ENCODE measurements around the gene SLC38A4. TPM values are rescaled to one million over a fixed set of nuclear protein-coding genes. Genes with fewer than 3 reads are reported as not detected.

SLC38A4 gene
- total and polyA plus RNA-seq, 4 experiments from 2014 or later = not detected

DNA sequence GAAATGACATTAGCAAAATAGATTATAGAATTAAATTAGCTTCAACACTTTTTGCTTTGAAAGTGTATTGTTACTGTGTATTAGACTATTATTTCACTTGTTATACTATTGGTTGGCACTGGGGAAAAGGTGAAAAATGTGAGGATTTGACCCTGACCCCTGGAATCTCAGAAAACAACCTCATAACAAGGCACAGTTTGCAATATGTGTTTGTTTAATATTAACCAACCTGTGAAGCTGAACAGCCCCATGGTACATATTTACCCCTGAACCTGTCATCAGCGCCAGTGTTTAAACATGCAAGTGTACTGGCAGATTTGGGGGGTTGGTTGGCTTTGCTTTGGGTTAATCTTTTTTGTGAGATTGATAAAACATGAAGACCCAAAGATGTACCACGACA, 11.7 kb downstream of the SLC38A4 start:
- intact Hi-C loops (cut with micrococcal nuclease) = no loop called here
- CTCF ChIA-PET (ENCODE audit: partially characterized antibody) = no interaction called here
- peaks cover 0 to 4% of the 10 kb centered on the region in 2 donors for H3K27me3 Mint-ChIP-seq

DNA sequence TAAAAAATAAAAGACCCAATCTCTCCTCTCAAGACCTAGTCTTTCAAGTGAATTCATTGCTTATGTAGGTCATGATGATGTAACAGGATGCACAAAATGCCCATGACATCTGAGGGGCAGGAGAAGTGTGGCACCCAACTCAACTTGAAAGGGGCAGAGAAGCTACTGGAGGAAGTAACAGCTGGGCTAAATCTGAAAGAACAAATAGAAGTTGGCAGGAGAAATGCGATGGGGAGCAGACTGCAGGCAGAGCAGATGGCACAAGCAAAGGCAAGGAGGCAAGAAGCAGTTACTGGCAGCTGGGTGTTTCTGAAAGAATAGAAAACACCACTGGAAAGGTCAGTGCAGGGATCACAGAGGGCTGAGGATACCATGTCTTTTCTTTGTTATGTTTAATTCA, 14.6 kb downstream of the SLC38A4 start:
- CTCF ChIA-PET (ENCODE audit: partially characterized antibody) = interaction anchor here (0.6 kb wide), 1 partner anchor 1982 kb away, joined by 3 read pairs; no protein-coding TSS in a partner anchor
- DNase-seq = peak; percentile 4 to 38 (median 26)

More for the DNA sequence above, 11.7 kb downstream of the SLC38A4 start:
- no peak overlapping the region for H3K27ac ChIP-seq (ENCODE audit: low read depth, low read length)
- no peak overlapping the region for H3K4me3 ChIP-seq (ENCODE audit: low read length in 2 of 2)
- Mint-ChIP-seq H3K4me3 (no peak overlapping the region), H3K9me3 (no peaks in the 10 kb centered on the region), H3K36me3 (no peaks in the 10 kb centered on the region), H3K4me1 (peaks cover 5 to 7% (median 5%) of the 10 kb centered on the region in 4 donors), H3K27ac (no peak overlapping the region)
- H3K9me3 ChIP-seq (ENCODE audit: control insufficient read depth in 1 of 2, low read length in 2 of 2) = no peaks in the 10 kb centered on the region
- POLR2A ChIA-PET (ENCODE audit: partially characterized antibody) = no interaction called here
- no peak for DNase-seq
- no peaks in the 10 kb centered on the region for H3K27me3 ChIP-seq (ENCODE audit: insufficient read depth, low read length)
- no peaks in the 10 kb centered on the region for H3K36me3 ChIP-seq (ENCODE audit: insufficient read depth, low read length)
- no peaks in the 10 kb centered on the region for H3K4me1 ChIP-seq (ENCODE audit: insufficient read depth, low read length)

DNA sequence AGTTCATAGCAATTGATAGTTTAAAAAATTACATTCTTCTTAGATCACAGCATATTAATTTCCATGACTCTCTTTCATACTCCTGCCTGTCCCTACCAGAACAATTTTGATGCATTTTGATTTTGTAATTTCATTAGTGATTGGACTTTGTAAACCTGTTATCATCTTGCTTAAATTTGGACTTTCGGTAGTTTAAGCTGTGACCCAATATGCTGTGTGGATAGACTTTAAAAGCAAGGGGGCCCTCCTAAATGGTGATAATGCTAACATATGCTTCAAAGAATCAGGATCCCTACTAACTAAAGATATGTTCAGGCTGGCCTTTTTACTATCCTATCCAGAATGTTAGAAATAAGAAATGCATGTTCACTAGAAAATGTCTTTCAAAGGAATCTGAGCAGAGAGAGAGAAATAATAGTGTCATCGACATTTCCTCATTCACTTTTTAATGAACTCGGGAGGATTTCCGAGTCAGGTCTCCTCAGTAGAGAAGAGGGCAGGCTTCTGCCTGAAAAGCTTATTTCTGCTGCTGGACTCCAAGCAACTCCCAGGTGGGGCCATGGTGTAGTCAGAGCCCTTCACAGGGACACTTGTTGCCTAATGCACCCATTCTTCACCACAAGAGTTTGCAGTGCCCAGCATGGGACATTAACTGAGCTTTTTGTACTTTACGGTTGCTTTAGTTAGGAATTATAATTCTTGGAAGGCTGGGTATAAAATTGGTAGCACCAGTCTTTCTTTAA, 16.7 kb downstream of the SLC38A4 start:
- no peak overlapping the region for H3K4me3 ChIP-seq (ENCODE audit: low read length in 2 of 2)
- H3K4me1 ChIP-seq (ENCODE audit: insufficient read depth, low read length) = no peaks in the 10 kb centered on the region
- no peaks in the 10 kb centered on the region for H3K27me3 ChIP-seq (ENCODE audit: insufficient read depth, low read length)
- H3K27ac Mint-ChIP-seq = peak overlapping the region in 1 of 7 donors; percentile 22
- no peak overlapping the region for H3K4me3 Mint-ChIP-seq
- peaks cover 5 to 7% (median 5%) of the 10 kb centered on the region in 4 donors for H3K4me1 Mint-ChIP-seq
- ChIA-PET CTCF (ENCODE audit: partially characterized antibody) (no interaction called here), POLR2A (ENCODE audit: partially characterized antibody) (no interaction called here)
- H3K36me3 Mint-ChIP-seq = no peaks in the 10 kb centered on the region
- DNase-seq = no peak
- no peaks in the 10 kb centered on the region for H3K9me3 ChIP-seq (ENCODE audit: control insufficient read depth in 1 of 2, low read length in 2 of 2)
- H3K9me3 Mint-ChIP-seq = peaks cover 0 to 1% (median 0%) of the 10 kb centered on the region in 8 donors
- peaks cover 4 to 12% of the 10 kb centered on the region in 2 donors for H3K27me3 Mint-ChIP-seq
- no peaks in the 10 kb centered on the region for H3K36me3 ChIP-seq (ENCODE audit: insufficient read depth, low read length)
- no peak overlapping the region for H3K27ac ChIP-seq (ENCODE audit: low read depth, low read length)
- intact Hi-C loops (cut with micrococcal nuclease) = no loop called here

More for the DNA sequence above, 14.6 kb downstream of the SLC38A4 start:
- no peak overlapping the region for H3K27ac ChIP-seq (ENCODE audit: low read depth, low read length)
- H3K36me3 ChIP-seq (ENCODE audit: insufficient read depth, low read length) = no peaks in the 10 kb centered on the region
- Mint-ChIP-seq H3K36me3 (no peaks in the 10 kb centered on the region), H3K27ac (peak overlapping the region in 2 of 7 donors; percentile 5 to 48), H3K27me3 (peaks cover 2 to 6% of the 10 kb centered on the region in 2 donors), H3K4me3 (peak overlapping the region in 1 of 8 donors; percentile 27), H3K9me3 (peaks cover 0 to under 1% (median 0%) of the 10 kb centered on the region in 8 donors), H3K4me1 (peaks cover 5 to 7% (median 5%) of the 10 kb centered on the region in 4 donors)
- no peaks in the 10 kb centered on the region for H3K9me3 ChIP-seq (ENCODE audit: control insufficient read depth in 1 of 2, low read length in 2 of 2)
- H3K27me3 ChIP-seq (ENCODE audit: insufficient read depth, low read length) = no peaks in the 10 kb centered on the region
- POLR2A ChIA-PET (ENCODE audit: partially characterized antibody) = no interaction called here
- intact Hi-C loops (cut with micrococcal nuclease) = no loop called here
- no peaks in the 10 kb centered on the region for H3K4me1 ChIP-seq (ENCODE audit: insufficient read depth, low read length)
- no peak overlapping the region for H3K4me3 ChIP-seq (ENCODE audit: low read length in 2 of 2)

DNA sequence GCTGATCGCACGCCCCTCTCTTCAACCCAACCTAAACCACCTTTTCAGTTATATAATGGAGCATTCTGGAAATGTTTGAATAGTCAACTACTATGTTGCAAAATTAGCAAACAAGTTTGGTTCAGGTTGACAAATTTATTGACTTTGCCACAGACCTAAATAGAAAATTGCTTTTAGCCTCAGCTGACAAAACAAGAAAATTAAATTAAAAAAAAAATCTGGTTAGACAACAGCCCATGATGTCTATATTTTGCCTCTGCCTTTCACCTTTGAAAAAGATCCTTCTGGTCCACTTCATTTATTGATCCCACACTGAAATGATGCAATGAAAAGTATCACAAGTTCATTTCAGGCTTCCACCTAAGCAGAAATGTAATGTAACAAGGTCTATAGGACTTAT, 17.5 kb downstream of the SLC38A4 start:
- Histone ChIP-seq H3K4me1 (ENCODE audit: insufficient read depth, low read length) (no peaks in the 10 kb centered on the region), H3K27ac (ENCODE audit: low read depth, low read length) (no peak overlapping the region), H3K36me3 (ENCODE audit: insufficient read depth, low read length) (no peaks in the 10 kb centered on the region), H3K27me3 (ENCODE audit: insufficient read depth, low read length) (no peaks in the 10 kb centered on the region), H3K4me3 (ENCODE audit: low read length in 2 of 2) (no peak overlapping the region), H3K9me3 (ENCODE audit: control insufficient read depth in 1 of 2, low read length in 2 of 2) (no peaks in the 10 kb centered on the region)
- H3K9me3 Mint-ChIP-seq = peaks cover 0 to 1% (median 0%) of the 10 kb centered on the region in 8 donors
- H3K4me3 Mint-ChIP-seq = no peak overlapping the region
- DNase-seq = no peak
- peaks cover 5 to 7% (median 5%) of the 10 kb centered on the region in 4 donors for H3K4me1 Mint-ChIP-seq
- H3K36me3 Mint-ChIP-seq = no peaks in the 10 kb centered on the region
- H3K27ac Mint-ChIP-seq = no peak overlapping the region
- CTCF ChIA-PET (ENCODE audit: partially characterized antibody) = no interaction called here
- peaks cover 4 to 12% of the 10 kb centered on the region in 2 donors for H3K27me3 Mint-ChIP-seq
- intact Hi-C loops (cut with micrococcal nuclease) = no loop called here
- POLR2A ChIA-PET (ENCODE audit: partially characterized antibody) = no interaction called here

DNA sequence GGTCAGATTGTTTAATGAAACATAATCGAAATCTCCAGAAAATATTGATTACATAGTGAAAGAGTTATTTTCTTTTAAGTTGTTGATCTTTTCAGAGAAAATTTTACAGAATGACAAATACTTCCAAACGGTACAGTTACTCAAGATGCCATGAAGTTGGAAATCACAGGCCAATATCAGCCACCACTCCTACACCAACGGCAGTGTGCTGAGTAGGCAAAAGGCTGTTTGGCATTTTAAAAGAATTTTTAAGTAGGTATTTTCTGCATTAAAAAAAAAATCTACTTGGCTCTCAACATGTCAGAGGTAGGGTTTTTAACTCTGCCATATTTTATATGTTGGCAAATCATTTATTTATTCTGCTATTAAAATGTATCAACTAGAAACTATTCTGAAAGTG, 21.7 kb downstream of the SLC38A4 start:
- Histone ChIP-seq H3K36me3 (ENCODE audit: insufficient read depth, low read length) (no peaks in the 10 kb centered on the region), H3K9me3 (ENCODE audit: control insufficient read depth in 1 of 2, low read length in 2 of 2) (no peaks in the 10 kb centered on the region), H3K4me3 (ENCODE audit: low read length in 2 of 2) (no peak overlapping the region), H3K4me1 (ENCODE audit: insufficient read depth, low read length) (no peaks in the 10 kb centered on the region), H3K27me3 (ENCODE audit: insufficient read depth, low read length) (no peaks in the 10 kb centered on the region), H3K27ac (ENCODE audit: low read depth, low read length) (no peak overlapping the region)
- no peak for DNase-seq
- H3K9me3 Mint-ChIP-seq = peaks cover 0 to 1% (median 0%) of the 10 kb centered on the region in 8 donors
- no peaks in the 10 kb centered on the region for H3K4me1 Mint-ChIP-seq
- ChIA-PET CTCF (ENCODE audit: partially characterized antibody) (no interaction called here), POLR2A (ENCODE audit: partially characterized antibody) (no interaction called here)
- intact Hi-C loops (cut with micrococcal nuclease) = no loop called here
- H3K27ac Mint-ChIP-seq = no peak overlapping the region
- no peaks in the 10 kb centered on the region for H3K36me3 Mint-ChIP-seq
- H3K27me3 Mint-ChIP-seq = peaks cover 6 to 17% of the 10 kb centered on the region in 2 donors
- H3K4me3 Mint-ChIP-seq = no peak overlapping the region

DNA sequence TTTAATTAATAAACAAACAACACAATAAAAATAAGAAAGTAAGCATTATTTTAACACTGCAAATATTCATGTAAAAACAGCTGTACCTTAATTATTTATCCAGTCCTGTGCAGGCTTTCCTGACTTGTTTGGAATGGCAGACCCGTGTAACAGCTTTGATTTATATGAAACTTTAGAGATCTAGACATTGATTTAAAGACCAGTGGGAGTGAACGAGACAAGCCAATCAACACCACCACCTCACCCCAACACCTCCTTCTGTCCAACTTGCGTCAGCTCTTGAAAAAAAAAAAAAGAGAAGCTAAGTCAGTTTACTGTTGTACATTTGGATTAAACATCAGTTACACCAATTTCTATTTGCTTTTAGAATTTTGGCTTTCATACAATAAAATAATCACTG, 22.3 kb downstream of the SLC38A4 start:
- POLR2A ChIA-PET (ENCODE audit: partially characterized antibody) = no interaction called here
- Mint-ChIP-seq H3K27me3 (peaks cover 6 to 17% of the 10 kb centered on the region in 2 donors), H3K36me3 (no peaks in the 10 kb centered on the region), H3K27ac (no peak overlapping the region), H3K9me3 (peaks cover 0 to 1% (median 0%) of the 10 kb centered on the region in 8 donors), H3K4me1 (no peaks in the 10 kb centered on the region), H3K4me3 (no peak overlapping the region)
- no peaks in the 10 kb centered on the region for H3K9me3 ChIP-seq (ENCODE audit: control insufficient read depth in 1 of 2, low read length in 2 of 2)
- H3K4me1 ChIP-seq (ENCODE audit: insufficient read depth, low read length) = no peaks in the 10 kb centered on the region
- CTCF ChIA-PET (ENCODE audit: partially characterized antibody) = no interaction called here
- no peak for DNase-seq
- no peaks in the 10 kb centered on the region for H3K27me3 ChIP-seq (ENCODE audit: insufficient read depth, low read length)
- no peak overlapping the region for H3K4me3 ChIP-seq (ENCODE audit: low read length in 2 of 2)
- no peak overlapping the region for H3K27ac ChIP-seq (ENCODE audit: low read depth, low read length)
- intact Hi-C loops (cut with micrococcal nuclease) = no loop called here
- no peaks in the 10 kb centered on the region for H3K36me3 ChIP-seq (ENCODE audit: insufficient read depth, low read length)

DNA sequence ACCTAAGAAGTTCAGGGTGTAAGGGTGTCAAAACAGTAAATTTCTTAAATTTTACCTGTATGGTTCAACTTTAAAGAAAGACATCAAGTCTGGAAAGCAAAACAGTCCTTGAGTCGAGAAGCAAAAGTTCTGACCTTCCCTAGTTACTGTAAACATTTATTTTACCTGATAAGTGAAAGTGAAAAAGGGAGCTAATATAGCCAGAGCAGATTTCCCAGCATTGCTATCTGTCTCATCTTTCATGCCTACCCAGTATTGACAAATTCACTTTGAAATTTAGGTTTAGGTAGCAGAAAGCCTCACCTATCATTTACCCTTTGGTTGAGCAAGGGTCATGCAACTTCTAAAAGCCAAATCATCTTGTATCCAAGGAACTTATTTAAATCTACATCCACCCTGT, 24.5 kb downstream of the SLC38A4 start:
- H3K4me3 Mint-ChIP-seq = no peak overlapping the region
- H3K9me3 Mint-ChIP-seq = peaks cover 0 to 1% (median 0%) of the 10 kb centered on the region in 8 donors
- no peaks in the 10 kb centered on the region for H3K9me3 ChIP-seq (ENCODE audit: control insufficient read depth in 1 of 2, low read length in 2 of 2)
- H3K4me1 Mint-ChIP-seq = no peaks in the 10 kb centered on the region
- DNase-seq = no peak
- ChIA-PET CTCF (ENCODE audit: partially characterized antibody) (no interaction called here), POLR2A (ENCODE audit: partially characterized antibody) (no interaction called here)
- H3K4me1 ChIP-seq (ENCODE audit: insufficient read depth, low read length) = no peaks in the 10 kb centered on the region
- H3K27me3 ChIP-seq (ENCODE audit: insufficient read depth, low read length) = no peaks in the 10 kb centered on the region
- intact Hi-C loops (cut with micrococcal nuclease) = no loop called here
- no peak overlapping the region for H3K27ac Mint-ChIP-seq
- H3K36me3 ChIP-seq (ENCODE audit: insufficient read depth, low read length) = no peaks in the 10 kb centered on the region
- H3K36me3 Mint-ChIP-seq = no peaks in the 10 kb centered on the region
- no peak overlapping the region for H3K27ac ChIP-seq (ENCODE audit: low read depth, low read length)
- H3K4me3 ChIP-seq (ENCODE audit: low read length in 2 of 2) = no peak overlapping the region
- H3K27me3 Mint-ChIP-seq = peaks cover 4 to 17% of the 10 kb centered on the region in 2 donors
